Adrenal gland (tissue), 12 donors: ENCODE measurements around the gene PDLIM5. TPM values are rescaled to one million over a fixed set of nuclear protein-coding genes. Genes with fewer than 3 reads are reported as not detected.

Experiments
- DNase-seq, 7 donors: peaks; one replicate each; pipeline ENCODE4 v3.0.0-alpha.2; 2019 to 2020
- H3K27ac ChIP-seq, 5 donors: fragments of 200-600 bp; sonication (generic) in 4 of 5; 1 replicate in 3 of 5; 2 replicates in 2 of 5; pipeline versions ENCODE4 v1.5.1 to v1.8.0; 2016 to 2020; ENCODE audit warnings: mild to moderate bottlenecking in 1 of 5
- H3K27me3 ChIP-seq: fragments of 200-600 bp; 2 replicates; pipeline ENCODE4 v1.8.0; 2021
- H3K36me3 ChIP-seq, 2 donors: fragments of 200-600 bp; replicated peaks in 1 of 2; 1 replicate in 1 of 2; 2 replicates in 1 of 2; pipeline versions ENCODE4 v1.5.1 to v1.8.0; 2018 to 2022
- H3K4me1 ChIP-seq, 2 donors: fragments of 200-600 bp; replicated peaks in 1 of 2; 1 replicate in 1 of 2; 2 replicates in 1 of 2; pipeline versions ENCODE4 v1.5.1 to v1.8.0; 2018 to 2021
- H3K4me3 ChIP-seq, 4 donors: fragments of 200-600 bp; sonication (generic) in 3 of 4; one replicate each; pipeline ENCODE4 v1.5.1; 2016 to 2018
- H3K9me3 ChIP-seq, 3 donors: fragments of 200-600 bp; sonication (generic) in 1 of 3; replicated peaks in 1 of 3; 1 replicate in 2 of 3; 2 replicates in 1 of 3; pipeline versions ENCODE4 v1.5.1 to v1.8.0; 2016 to 2021
- CTCF ChIP-seq, 6 experiments: fragments of 450-650 bp in 4 of 6; fragments of 200-600 bp in 2 of 6; sonication (generic) in 1 of 6; IDR thresholded peaks; 1 replicate in 5 of 6; 2 replicates in 1 of 6; pipeline versions ENCODE4 v1.5.1 to v1.8.0; 2016 to 2021; ENCODE audit warnings: antibody characterized with exemption in 6 of 6, mild to moderate bottlenecking in 2 of 6, moderate library complexity in 1 of 6
- POLR2A ChIP-seq, 2 donors: fragments of 450-650 bp; IDR thresholded peaks; one replicate each; pipeline ENCODE4 v1.6.1; 2017; ENCODE audit warnings: antibody characterized with exemption in 2 of 2, mild to moderate bottlenecking in 2 of 2, moderate library complexity in 1 of 2
- WGBS, 4 donors: extraction: QIAGEN DNeasy Blood & Tissue Kit in 2 of 4; methylation state at CpG; one replicate each; pipeline versions ENCODE4 v1.1.5 to v1.1.7; 2013 to 2017; 5-methylcytosine and 5-hydroxymethylcytosine counted together
- intact Hi-C, 2 donors: fragments of 100-400 bp; cut with DNase I; formaldehyde crosslinking; loops; one replicate each; pipeline versions ENCODE4 v1.14.1 to v1.15.0; 2022 to 2023
- polyA plus RNA-seq, 3 donors: library from polyadenylated mRNA; stranded (reverse); fragments of 200-250 nt in 2 of 3; fragments of 350-450 nt in 1 of 3; fragmentation: Illumina TruSeq in 1 of 3; extraction: RNeasy Lipid Tissue Mini Kit (QIAGEN cat#74804) in 1 of 3; gene quantifications; one replicate each; pipeline ENCODE4 v1.2.3, GENCODE V29; 2013 to 2014
- total RNA-seq, 9 donors: library from RNA; depleted of rRNA in 4 of 9; stranded (reverse); fragments of >200 nt in 4 of 9; fragments of 120-200 nt in 1 of 9; fragmentation: NEBNext Ultra II Directional in 1 of 9; extraction: Animal tissue kit (Norgen Biotek cat#: 25700) in 1 of 9; gene quantifications; one replicate each; pipeline versions ENCODE4 v1.1.0 to v1.2.4, GENCODE V29; 2013 to 2023
- donor health status: healthy with polysubstance abuse.
- donor health status: Bipolar disorder and iron deficiency.
- donor health status: DM: yes; HTN: yes; CAD: no.
- donor health status: DM: no; HTN: no; CAD: no.
- donor health status: DM: no; HTN: no; CAD: no.
- donor health status: DM: yes; HTN: yes; CAD: no.

Gene PDLIM5
- total and polyA plus RNA-seq, 12 donors = 26.2 to 150 (median 84.0) TPM

GRCh38 chr4:94416335-94416734 is 35.4 kb upstream of the PDLIM5 start:
- no peak overlapping the region for H3K27ac ChIP-seq
- no peaks in the 10 kb centered on the region for H3K27me3 ChIP-seq
- H3K4me1 ChIP-seq = peaks cover 0 to 21% of the 10 kb centered on the region in 2 donors
- WGBS, 4 donors = 89 to 94% (median 92%) methylated on average over 4 of the region's 4 CpGs
- TF ChIP-seq CTCF (IDR thresholded peaks at IDR 0.05) (no peak), POLR2A (IDR thresholded peaks at IDR 0.05) (no peak)
- no peaks in the 10 kb centered on the region for H3K36me3 ChIP-seq
- intact Hi-C loops = no loop called here
- no peak overlapping the region for H3K4me3 ChIP-seq
- H3K9me3 ChIP-seq = no peaks in the 10 kb centered on the region
- DNase-seq = no peak

GRCh38 chr4:94416981-94417380 is 34.8 kb upstream of the PDLIM5 start:
- intact Hi-C loops = no loop called here
- WGBS, 4 donors = 76 to 100% (median 83%) methylated on average over 1 of the region's 1 CpG

GRCh38 chr4:94419549-94419948 is 32.2 kb upstream of the PDLIM5 start:
- Histone ChIP-seq H3K4me3 (no peak overlapping the region), H3K4me1 (no peaks in the 10 kb centered on the region), H3K9me3 (no peaks in the 10 kb centered on the region), H3K27ac (no peak overlapping the region), H3K27me3 (no peaks in the 10 kb centered on the region), H3K36me3 (no peaks in the 10 kb centered on the region)
- no peak for TF ChIP-seq CTCF (IDR thresholded peaks at IDR 0.05)
- TF ChIP-seq POLR2A (IDR thresholded peaks at IDR 0.05) = no peak
- intact Hi-C loops = no loop called here
- DNase-seq = no peak

More at GRCh38 chr4:94416981-94417380, 34.8 kb upstream of the PDLIM5 start:
- H3K4me1 ChIP-seq = peaks cover 0 to 18% of the 10 kb centered on the region in 2 donors
- no peak for DNase-seq
- no peak overlapping the region for H3K4me3 ChIP-seq
- H3K36me3 ChIP-seq = no peaks in the 10 kb centered on the region
- no peaks in the 10 kb centered on the region for H3K27me3 ChIP-seq
- no peaks in the 10 kb centered on the region for H3K9me3 ChIP-seq
- TF ChIP-seq POLR2A (IDR thresholded peaks at IDR 0.05) = no peak
- TF ChIP-seq CTCF (IDR thresholded peaks at IDR 0.05) = no peak
- no peak overlapping the region for H3K27ac ChIP-seq

GRCh38 chr4:94419956-94420355 is 31.8 kb upstream of the PDLIM5 start:
- TF ChIP-seq POLR2A (IDR thresholded peaks at IDR 0.05) (no peak), CTCF (IDR thresholded peaks at IDR 0.05) (no peak)
- intact Hi-C loops = no loop called here
- no peaks in the 10 kb centered on the region for H3K27me3 ChIP-seq
- WGBS, 4 donors = 73 to 81% (median 76%) methylated on average over 3 of the region's 3 CpGs
- no peak overlapping the region for H3K4me3 ChIP-seq
- no peaks in the 10 kb centered on the region for H3K9me3 ChIP-seq
- H3K36me3 ChIP-seq = no peaks in the 10 kb centered on the region
- DNase-seq = no peak
- H3K4me1 ChIP-seq = no peaks in the 10 kb centered on the region
- H3K27ac ChIP-seq = no peak overlapping the region
